HUES6 (cell line): Measurements from ENCODE around the gene UBTF.

Source experiments
- H3K27ac ChIP-seq: 2 replicates; pipeline ENCODE4 v1.7.0; 2013; ENCODE audit warnings: low read depth, mild to moderate bottlenecking, low read length, inconsistent platforms
- H3K27me3 ChIP-seq: 2 replicates; pipeline ENCODE4 v1.6.1; 2013; ENCODE audit warnings: low read length; ENCODE audit not compliant: control insufficient read depth, insufficient read depth
- H3K36me3 ChIP-seq: 2 replicates; pipeline ENCODE4 v1.6.1; 2013; ENCODE audit warnings: low read length; ENCODE audit not compliant: control insufficient read depth, insufficient read depth
- H3K4me1 ChIP-seq: 2 replicates; pipeline ENCODE4 v1.6.1; 2013; ENCODE audit warnings: low read length; ENCODE audit not compliant: control insufficient read depth, insufficient read depth
- H3K4me3 ChIP-seq: 2 replicates; pipeline ENCODE4 v1.5.1; 2013; ENCODE audit warnings: low read depth, low read length
- H3K9ac ChIP-seq: one replicate; pipeline ENCODE4 v1.6.1; 2013; ENCODE audit warnings: mild to moderate bottlenecking, low read length
- H3K9me3 ChIP-seq: 2 replicates; pipeline ENCODE4 v1.6.1; 2013; ENCODE audit warnings: low read depth, low read length; ENCODE audit not compliant: control insufficient read depth, insufficient read depth

The UBTF gene

DNA sequence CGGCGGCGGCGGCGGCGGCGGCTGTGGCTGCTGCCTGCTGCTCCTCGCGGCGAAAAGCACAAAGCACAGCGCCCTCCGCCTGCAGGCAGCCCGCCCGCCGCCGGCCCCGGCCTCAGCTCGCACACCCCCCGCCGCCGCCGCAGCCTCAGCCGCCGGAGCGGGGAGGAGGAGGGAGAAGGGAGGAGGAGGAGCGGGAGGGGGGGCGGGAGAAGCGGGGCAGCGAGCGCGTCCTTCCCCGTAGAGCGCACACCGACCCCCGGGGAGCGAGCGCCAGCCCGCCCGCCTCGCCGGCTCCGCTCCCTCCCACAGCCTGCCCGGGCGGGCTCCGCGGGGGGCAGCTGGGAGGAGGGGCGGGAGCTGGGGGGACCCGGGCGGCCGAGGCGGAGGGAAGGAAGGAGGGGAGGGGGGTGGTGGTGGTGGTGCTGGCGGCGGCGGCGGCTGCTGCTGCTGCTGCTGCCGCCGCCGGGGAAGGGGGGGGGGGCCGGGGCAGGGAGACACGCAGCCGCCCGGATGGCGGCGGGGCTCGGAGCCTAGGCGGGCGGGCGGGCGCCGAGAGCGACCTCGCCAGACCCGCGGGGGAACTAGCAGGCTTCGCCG, at the start of gene UBTF:
UBTF (minus strand) TSS at position 60 of the 597 bp plus-strand sequence. CDS start 1,446 bp downstream, outside the sequence.
- H3K27me3 ChIP-seq: no peaks in the 10 kb centered on the region
- peaks cover 26% of the 10 kb centered on the region for H3K36me3 ChIP-seq
- peak within 1 kb of the TSS; percentile 98 for H3K9ac ChIP-seq
- peak within 1 kb of the TSS; percentile 98 for H3K27ac ChIP-seq
- H3K9me3 ChIP-seq: no peaks in the 10 kb centered on the region
- peaks cover 18% of the 10 kb centered on the region for H3K4me1 ChIP-seq
- peak within 1 kb of the TSS; percentile 80 for H3K4me3 ChIP-seq

DNA sequence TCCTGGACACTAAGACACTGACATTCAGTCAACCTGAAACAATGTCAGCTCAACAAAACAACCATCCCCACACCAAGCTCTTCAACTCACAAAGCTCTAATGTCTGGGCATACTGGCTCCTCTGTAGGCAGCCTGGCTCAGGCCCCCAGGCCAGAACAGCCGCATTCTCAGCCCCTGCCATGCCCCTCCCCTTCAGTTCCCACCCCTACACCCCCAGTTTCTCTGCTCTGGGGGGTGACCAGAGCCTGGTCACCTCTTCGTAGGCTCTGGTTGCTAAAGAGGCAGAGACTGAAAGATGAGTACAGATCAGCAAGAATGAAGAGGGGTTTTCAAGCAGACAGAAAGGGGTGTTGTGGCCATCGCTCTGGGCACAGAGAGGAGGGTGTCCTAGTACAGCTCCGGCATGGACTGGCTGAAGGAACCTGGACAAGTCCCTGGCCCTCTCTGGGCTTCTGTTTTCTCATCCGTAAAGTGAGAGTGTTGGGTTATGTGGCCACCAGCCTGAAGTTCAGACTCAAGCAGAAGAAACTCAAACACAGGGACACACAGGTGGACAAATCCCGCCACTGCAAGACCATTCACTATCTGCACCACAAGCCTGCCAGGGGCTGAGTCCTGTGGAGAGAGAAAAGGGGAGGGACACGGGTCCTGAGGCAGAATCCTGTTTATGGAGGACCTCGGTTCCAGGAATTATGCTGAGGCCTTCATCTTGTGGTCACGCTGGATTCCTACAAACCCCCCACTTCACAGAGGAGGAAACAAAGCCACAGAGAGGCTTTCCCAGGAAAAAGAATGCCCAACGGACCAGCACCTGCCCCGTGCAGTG, 49.4 kb upstream of the UBTF start:
- H3K27me3 ChIP-seq: no peaks in the 10 kb centered on the region
- H3K27ac ChIP-seq: no peak overlapping the region
- H3K36me3 ChIP-seq: no peaks in the 10 kb centered on the region
- H3K9me3 ChIP-seq: no peaks in the 10 kb centered on the region
- peaks cover 6% of the 10 kb centered on the region for H3K4me1 ChIP-seq
- H3K4me3 ChIP-seq: no peak overlapping the region
- no peak overlapping the region for H3K9ac ChIP-seq

DNA sequence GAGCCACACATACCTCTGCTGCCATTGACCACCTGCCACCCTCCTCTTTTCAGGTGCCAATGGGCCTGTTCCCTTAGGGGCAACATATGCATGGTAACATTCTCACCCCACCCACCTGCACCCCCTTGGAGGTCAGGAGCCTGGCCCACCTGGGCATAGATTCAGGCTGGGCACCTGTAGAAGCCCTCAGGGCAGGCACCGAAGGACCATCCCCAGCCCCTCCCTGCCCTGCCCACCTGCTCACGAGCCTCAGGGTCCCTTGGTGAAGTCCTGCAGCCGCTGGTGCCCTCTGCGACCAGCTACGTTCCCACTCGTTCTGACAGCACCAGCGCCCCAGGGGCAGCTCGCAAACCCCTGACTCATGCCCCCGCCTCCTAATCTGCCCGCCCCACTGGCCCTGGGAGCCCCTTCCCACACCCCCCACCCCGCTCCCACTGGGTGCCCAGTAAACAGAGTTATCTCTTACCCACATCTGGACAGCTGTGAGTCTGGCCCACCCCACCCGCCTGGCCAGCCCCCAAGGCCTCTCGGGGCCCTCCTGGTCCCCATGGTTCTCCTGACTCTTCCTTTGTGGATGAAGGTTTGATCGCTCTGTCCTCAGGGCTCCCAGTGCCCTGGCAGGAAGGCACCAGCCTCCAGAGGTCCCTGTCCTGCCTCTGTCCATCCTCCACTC, 48.5 kb upstream of the UBTF start, which contains the start of gene SLC4A1:
SLC4A1 (minus strand) TSS at position 318 of the 673 bp plus-strand sequence. CDS start 5,269 bp downstream, outside the sequence.
- no peak within 1 kb of the TSS for H3K4me3 ChIP-seq
- no peaks in the 10 kb centered on the region for H3K9me3 ChIP-seq
- no peaks in the 10 kb centered on the region for H3K27me3 ChIP-seq
- no peak within 1 kb of the TSS for H3K9ac ChIP-seq
- H3K36me3 ChIP-seq: no peaks in the 10 kb centered on the region
- no peaks in the 10 kb centered on the region for H3K4me1 ChIP-seq
- H3K27ac ChIP-seq: no peak within 1 kb of the TSS

DNA sequence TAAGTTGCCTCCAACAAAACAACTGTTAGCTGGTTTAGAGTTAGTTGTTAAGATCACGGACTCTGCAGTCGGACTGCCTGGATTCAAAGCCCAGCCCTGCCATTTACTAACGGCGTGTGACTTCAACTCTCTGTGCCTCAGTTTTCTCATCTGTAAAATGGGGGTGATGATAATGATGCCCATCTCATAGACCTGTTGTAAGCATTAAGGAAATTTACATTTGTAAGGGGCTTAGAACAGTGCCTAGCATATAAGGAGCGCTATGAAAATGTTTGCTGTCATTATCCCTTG, 47.6 kb upstream of the UBTF start:
- Histone ChIP-seq H3K27me3 (no peaks in the 10 kb centered on the region; the same call in 1 of the 2 replicates), H3K9me3 (no peaks in the 10 kb centered on the region), H3K4me3 (no peak overlapping the region), H3K27ac (no peak overlapping the region), H3K4me1 (no peaks in the 10 kb centered on the region), H3K9ac (no peak overlapping the region), H3K36me3 (no peaks in the 10 kb centered on the region)

DNA sequence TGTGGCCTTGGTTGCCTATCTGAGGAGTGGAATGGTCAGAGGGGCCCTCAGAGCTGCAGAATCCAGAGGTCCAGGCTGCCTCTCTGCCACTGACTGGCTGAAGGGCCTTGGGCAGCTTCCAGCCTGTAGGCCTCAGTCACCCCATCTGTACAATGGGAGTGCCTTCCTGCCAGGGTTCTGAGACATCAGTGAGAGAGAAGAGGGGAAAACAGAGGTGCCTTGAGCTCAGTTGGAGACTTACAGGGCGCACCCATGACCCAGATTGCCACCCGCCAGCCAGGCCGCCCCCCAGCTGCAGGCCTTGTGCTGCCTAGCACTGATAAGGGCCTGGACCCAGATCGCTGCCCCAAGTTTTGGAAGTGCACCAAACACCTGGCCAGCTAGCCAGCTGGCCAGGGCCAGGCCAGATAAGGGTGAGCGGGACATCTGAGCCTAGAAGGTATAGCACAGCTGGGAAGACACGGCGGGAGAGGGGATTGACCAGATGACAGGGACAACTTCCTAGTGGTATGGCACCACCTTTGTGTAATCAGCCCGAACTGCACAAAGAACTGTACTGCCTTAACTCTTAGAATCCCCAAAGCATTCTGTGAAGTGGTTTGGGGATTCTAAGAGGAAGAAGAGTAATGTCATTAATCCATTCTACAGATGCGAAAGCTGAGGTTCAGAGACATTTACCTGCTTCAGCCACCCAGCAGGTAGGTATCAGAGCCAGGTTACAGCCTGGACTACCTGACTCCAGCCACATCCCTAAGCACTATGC, 47.1 kb upstream of the UBTF start:
- Histone ChIP-seq H3K9me3 (no peaks in the 10 kb centered on the region), H3K36me3 (no peaks in the 10 kb centered on the region), H3K4me1 (no peaks in the 10 kb centered on the region), H3K27ac (no peak overlapping the region), H3K9ac (no peak overlapping the region), H3K4me3 (no peak overlapping the region), H3K27me3 (no peaks in the 10 kb centered on the region; the same call in 1 of the 2 replicates)

DNA sequence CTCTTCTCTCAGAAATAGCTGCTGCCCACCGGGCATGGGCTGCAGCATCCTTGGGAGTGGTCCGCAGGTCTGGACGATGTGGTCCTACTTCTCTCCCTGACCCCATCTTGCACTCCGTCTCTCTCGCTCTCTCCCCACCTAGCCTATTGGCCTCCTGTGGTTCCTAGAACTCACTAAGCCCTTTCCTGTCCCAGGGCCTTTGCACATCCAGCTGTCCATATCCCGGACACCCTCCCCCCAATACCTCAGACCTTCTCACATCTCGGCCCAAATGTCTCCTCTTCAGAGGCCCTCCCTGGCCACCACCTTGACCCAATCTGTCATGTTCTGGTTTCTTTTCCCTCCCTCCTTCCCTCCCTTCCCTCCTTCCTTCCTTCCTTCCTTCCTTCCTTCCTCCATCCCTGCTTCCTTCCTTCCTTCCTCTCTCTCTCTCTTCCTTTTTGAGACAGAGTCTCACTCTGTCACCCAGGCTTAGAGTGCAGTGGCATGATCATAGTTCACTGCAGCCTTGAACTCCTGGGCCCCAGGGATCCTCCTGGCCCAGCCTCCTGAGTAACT, 43.9 kb upstream of the UBTF start:
- no peak overlapping the region for H3K4me3 ChIP-seq
- no peaks in the 10 kb centered on the region; the same call in 1 of the 2 replicates for H3K27me3 ChIP-seq
- H3K4me1 ChIP-seq: no peaks in the 10 kb centered on the region
- no peak overlapping the region for H3K27ac ChIP-seq
- no peak overlapping the region for H3K9ac ChIP-seq
- no peaks in the 10 kb centered on the region for H3K36me3 ChIP-seq
- H3K9me3 ChIP-seq: no peaks in the 10 kb centered on the region

DNA sequence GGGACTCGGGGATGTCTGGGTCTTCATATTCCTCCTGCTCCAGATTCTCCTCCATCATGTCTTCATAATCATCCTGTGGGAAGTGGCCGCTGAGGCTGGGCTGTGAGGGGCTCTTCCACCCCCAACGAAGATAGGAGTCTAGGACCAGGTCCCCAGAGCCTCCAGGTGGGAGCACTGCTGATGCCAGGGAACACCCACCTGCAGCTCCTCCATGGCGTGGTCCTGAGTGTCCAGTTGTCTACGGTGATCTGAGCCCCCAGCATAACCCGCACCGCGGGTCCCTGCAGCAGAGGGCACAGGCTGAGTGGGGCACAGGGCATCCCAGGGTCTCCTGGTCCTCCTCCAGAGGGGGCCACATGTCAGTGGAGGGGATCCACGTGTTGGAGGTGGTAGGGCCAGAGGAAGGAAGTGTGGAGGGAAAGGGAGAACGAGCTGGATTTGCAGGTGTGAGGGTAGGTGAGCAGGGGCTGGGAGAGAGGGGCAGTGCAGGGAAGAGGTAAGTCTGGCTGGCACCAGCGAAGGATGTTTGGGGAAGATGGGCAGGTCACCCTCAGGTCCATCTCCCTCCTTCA, 43.3 kb upstream of the UBTF start:
- no peaks in the 10 kb centered on the region; the same call in 1 of the 2 replicates for H3K27me3 ChIP-seq
- no peaks in the 10 kb centered on the region for H3K36me3 ChIP-seq
- H3K27ac ChIP-seq: no peak overlapping the region
- H3K9me3 ChIP-seq: no peaks in the 10 kb centered on the region
- no peak overlapping the region for H3K4me3 ChIP-seq
- no peak overlapping the region for H3K9ac ChIP-seq
- no peaks in the 10 kb centered on the region for H3K4me1 ChIP-seq

- Histone ChIP-seq H3K4me1 (no peaks in the 10 kb centered on the region), H3K36me3 (no peaks in the 10 kb centered on the region), H3K4me3 (no peak overlapping the region), H3K27me3 (no peaks in the 10 kb centered on the region; the same call in 1 of the 2 replicates), H3K27ac (no peak overlapping the region), H3K9me3 (no peaks in the 10 kb centered on the region), H3K9ac (no peak overlapping the region)
Observed at GRCh38 chr17:44260296-44260695, 40.8 kb upstream of the UBTF start.

GRCh38 chr17:44258811-44259351, 39.4 kb upstream of the UBTF start:
- no peaks in the 10 kb centered on the region for H3K4me1 ChIP-seq
- H3K4me3 ChIP-seq: no peak overlapping the region
- no peaks in the 10 kb centered on the region; the same call in 1 of the 2 replicates for H3K27me3 ChIP-seq
- no peak overlapping the region for H3K9ac ChIP-seq
- H3K9me3 ChIP-seq: no peaks in the 10 kb centered on the region
- no peak overlapping the region for H3K27ac ChIP-seq
- no peaks in the 10 kb centered on the region for H3K36me3 ChIP-seq
